GM12875 (cell line): ENCODE results near the gene RER1.

ENCODE experiments used
- H3K4me3 ChIP-seq: one replicate; pipeline ENCODE4 v1.5.1; 2011; ENCODE audit warnings: low read depth, low read length, control low read depth
- CTCF ChIP-seq: IDR thresholded peaks from 2 replicates; pipeline ENCODE4 v1.5.1; 2011; ENCODE audit warnings: low read depth, mild to moderate bottlenecking, control low read depth, inconsistent platforms, low read length, moderate library complexity, borderline replicate concordance; ENCODE audit not compliant: insufficient read depth

RER1 gene

GRCh38 chr1:2378441-2378851 lies 13.2 kb upstream of the RER1 start:
- no peak overlapping the region for H3K4me3 ChIP-seq
- TF ChIP-seq CTCF = no peak

GRCh38 chr1:2378956-2379732 lies 12.5 kb upstream of the RER1 start:
- no peak for TF ChIP-seq CTCF
- no peak overlapping the region for H3K4me3 ChIP-seq

GRCh38 chr1:2379733-2380404 lies 11.8 kb upstream of the RER1 start:
- H3K4me3 ChIP-seq = no peak overlapping the region
- TF ChIP-seq CTCF = no peak

GRCh38 chr1:2380816-2381591 lies 10.6 kb upstream of the RER1 start:
- no peak for TF ChIP-seq CTCF
- H3K4me3 ChIP-seq = no peak overlapping the region

GRCh38 chr1:2381741-2382620 lies 9.7 kb upstream of the RER1 start:
- H3K4me3 ChIP-seq = no peak overlapping the region
- TF ChIP-seq CTCF = peak; percentile 97

GRCh38 chr1:2382621-2383361 lies 8.8 kb upstream of the RER1 start:
- no peak overlapping the region for H3K4me3 ChIP-seq
- peak; percentile 47; the same call in 1 of the 2 replicates for TF ChIP-seq CTCF
